Cardiac muscle cell (in vitro differentiated cells and primary cell): ENCODE measurements around the gene RNF169. TPM values are rescaled to one million over a fixed set of nuclear protein-coding genes. Genes with fewer than 3 reads are reported as not detected.

ENCODE experiments used
- DNase-seq, 2 donors: peaks; one replicate each; pipeline versions ENCODE4 v3.0.0 to v3.0.0-alpha.2; 2010 to 2017; ENCODE audit warnings: low read depth in 1 of 2, low spot score in 1 of 2
- H3K27ac ChIP-seq: fragments of 200-600 bp; sonication (generic); 2 replicates; pipeline ENCODE4 v1.5.1; 2016
- H3K27me3 ChIP-seq: fragments of 200-600 bp; sonication (generic); 2 replicates; pipeline ENCODE4 v1.6.0; 2016; ENCODE audit warnings: control low read depth
- H3K36me3 ChIP-seq: fragments of 200-600 bp; sonication (generic); 2 replicates; pipeline ENCODE4 v1.5.1; 2016; ENCODE audit warnings: control low read depth
- H3K4me1 ChIP-seq: fragments of 200-600 bp; sonication (generic); 2 replicates; pipeline ENCODE4 v1.8.1; 2017; ENCODE audit warnings: low read depth, mild to moderate bottlenecking, mixed run types
- H3K4me3 ChIP-seq: fragments of 200-600 bp; sonication (generic); 2 replicates; pipeline ENCODE4 v1.5.1; 2016; ENCODE audit warnings: mild to moderate bottlenecking
- H3K9me3 ChIP-seq: fragments of 200-600 bp; sonication (generic); 2 replicates; pipeline ENCODE4 v1.5.1; 2017; ENCODE audit warnings: low read depth, mild to moderate bottlenecking, control low read depth
- polyA plus RNA-seq: library from polyadenylated mRNA; unstranded; fragments of >200 nt; fragmentation: Nextera tagmentation; extraction: Ambion mirVana; gene quantifications from 2 replicates; pipeline ENCODE4 v1.2.1, GENCODE V29; 2016
- total RNA-seq: library from RNA; depleted of rRNA; stranded (reverse); fragments of >200 nt; gene quantifications from 2 replicates; pipeline ENCODE4 v1.2.3, GENCODE V29; 2016
- TF ChIP-seq, protein P1 (sequence below): IDR thresholded peaks from 2 replicates; pipeline ENCODE4 v1.5.1; 2012; ENCODE audit warnings: low read depth, mild to moderate bottlenecking, low read length

RNF169 gene
- total RNA-seq (10.0 and 15.3 TPM in 2 replicates), polyA plus RNA-seq (3.3 and 4.0 TPM in 2 replicates)

GRCh38 chr11:74748211-74749126 lies at the start of gene RNF169:
Gene RNF169, plus strand, starts transcription at chr11:74748849. Its CDS starts 32 bp downstream, at chr11:74748881.
- Histone ChIP-seq H3K36me3 (no peaks in the 10 kb centered on the region), H3K4me3 (peak within 1 kb of the TSS; percentile 73), H3K27ac (peak within 1 kb of the TSS; percentile 98), H3K9me3 (no peaks in the 10 kb centered on the region), H3K4me1 (peaks cover 7% of the 10 kb centered on the region), H3K27me3 (no peaks in the 10 kb centered on the region)
- TF ChIP-seq, protein P1, sequence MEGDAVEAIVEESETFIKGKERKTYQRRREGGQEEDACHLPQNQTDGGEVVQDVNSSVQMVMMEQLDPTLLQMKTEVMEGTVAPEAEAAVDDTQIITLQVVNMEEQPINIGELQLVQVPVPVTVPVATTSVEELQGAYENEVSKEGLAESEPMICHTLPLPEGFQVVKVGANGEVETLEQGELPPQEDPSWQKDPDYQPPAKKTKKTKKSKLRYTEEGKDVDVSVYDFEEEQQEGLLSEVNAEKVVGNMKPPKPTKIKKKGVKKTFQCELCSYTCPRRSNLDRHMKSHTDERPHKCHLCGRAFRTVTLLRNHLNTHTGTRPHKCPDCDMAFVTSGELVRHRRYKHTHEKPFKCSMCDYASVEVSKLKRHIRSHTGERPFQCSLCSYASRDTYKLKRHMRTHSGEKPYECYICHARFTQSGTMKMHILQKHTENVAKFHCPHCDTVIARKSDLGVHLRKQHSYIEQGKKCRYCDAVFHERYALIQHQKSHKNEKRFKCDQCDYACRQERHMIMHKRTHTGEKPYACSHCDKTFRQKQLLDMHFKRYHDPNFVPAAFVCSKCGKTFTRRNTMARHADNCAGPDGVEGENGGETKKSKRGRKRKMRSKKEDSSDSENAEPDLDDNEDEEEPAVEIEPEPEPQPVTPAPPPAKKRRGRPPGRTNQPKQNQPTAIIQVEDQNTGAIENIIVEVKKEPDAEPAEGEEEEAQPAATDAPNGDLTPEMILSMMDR: no peak
- peak; percentile 97 to 98 for DNase-seq

DNA sequence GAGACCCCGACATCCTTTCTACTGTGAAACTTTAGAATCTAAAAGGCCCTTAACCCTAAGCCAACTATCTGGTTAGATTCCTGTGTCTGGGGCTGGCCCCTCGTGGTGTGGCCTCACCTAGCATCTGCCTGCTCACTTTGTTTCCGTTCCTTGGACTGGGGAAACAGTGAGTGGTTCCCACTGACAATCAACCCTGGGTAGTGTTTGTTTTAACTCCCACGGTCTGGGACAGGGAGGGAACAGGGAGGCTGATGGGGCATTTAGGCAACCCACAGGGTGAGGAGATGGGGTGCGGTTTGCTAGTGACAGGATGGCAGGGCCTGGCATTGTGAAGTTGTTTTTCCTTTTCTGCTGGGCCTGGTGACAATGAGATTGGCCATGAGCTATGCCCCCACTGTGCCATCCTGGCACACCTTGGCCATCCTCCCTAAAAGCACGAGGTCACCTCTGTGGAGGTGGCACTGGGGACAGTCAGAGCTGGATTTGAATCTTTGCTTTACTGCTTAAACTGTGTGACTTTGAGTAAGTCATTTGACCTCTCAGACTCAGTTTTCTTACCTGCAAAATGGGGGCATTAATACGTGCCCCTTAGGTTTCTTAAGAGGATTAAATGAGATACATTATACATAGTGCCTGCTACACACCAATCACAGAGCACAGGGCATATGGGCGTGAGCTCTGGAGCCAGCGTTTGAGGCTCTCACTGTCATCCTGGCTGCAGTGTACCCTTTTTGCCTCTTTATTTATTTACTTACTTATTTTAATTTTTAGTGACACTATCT lies 48.8 kb upstream of the RNF169 start:
- TF ChIP-seq, protein P1: no peak
- no peak for DNase-seq
- H3K4me1 ChIP-seq: peaks cover 5% of the 10 kb centered on the region
- no peaks in the 10 kb centered on the region for H3K9me3 ChIP-seq
- H3K36me3 ChIP-seq: no peaks in the 10 kb centered on the region
- no peaks in the 10 kb centered on the region for H3K27me3 ChIP-seq
- H3K4me3 ChIP-seq: no peak overlapping the region
- H3K27ac ChIP-seq: no peak overlapping the region

DNA sequence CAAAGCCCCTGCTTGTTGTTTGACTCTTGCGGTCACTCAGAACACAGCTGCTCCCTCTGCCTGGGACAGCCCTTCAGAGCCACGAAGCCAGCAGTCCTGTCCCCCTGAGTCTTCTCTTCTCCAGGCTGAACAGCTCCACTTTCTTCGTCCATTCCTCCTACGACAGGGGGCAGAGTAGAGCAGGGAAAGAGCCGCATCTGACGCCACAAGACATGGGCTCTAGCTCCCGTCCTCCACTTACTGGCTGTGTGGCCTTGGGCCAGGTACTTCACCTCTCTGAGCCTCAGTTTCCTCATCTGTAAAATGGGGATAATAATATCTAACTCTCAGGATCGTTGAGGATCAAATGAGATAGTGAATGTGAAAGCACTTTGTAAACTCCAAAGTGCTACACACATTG lies 47.3 kb upstream of the RNF169 start:
- no peak overlapping the region for H3K27ac ChIP-seq
- TF ChIP-seq, protein P1: peak; percentile 29
- H3K36me3 ChIP-seq: no peaks in the 10 kb centered on the region
- H3K9me3 ChIP-seq: no peaks in the 10 kb centered on the region
- DNase-seq: no peak
- H3K27me3 ChIP-seq: no peaks in the 10 kb centered on the region
- H3K4me1 ChIP-seq: peaks cover 5% of the 10 kb centered on the region
- no peak overlapping the region for H3K4me3 ChIP-seq

DNA sequence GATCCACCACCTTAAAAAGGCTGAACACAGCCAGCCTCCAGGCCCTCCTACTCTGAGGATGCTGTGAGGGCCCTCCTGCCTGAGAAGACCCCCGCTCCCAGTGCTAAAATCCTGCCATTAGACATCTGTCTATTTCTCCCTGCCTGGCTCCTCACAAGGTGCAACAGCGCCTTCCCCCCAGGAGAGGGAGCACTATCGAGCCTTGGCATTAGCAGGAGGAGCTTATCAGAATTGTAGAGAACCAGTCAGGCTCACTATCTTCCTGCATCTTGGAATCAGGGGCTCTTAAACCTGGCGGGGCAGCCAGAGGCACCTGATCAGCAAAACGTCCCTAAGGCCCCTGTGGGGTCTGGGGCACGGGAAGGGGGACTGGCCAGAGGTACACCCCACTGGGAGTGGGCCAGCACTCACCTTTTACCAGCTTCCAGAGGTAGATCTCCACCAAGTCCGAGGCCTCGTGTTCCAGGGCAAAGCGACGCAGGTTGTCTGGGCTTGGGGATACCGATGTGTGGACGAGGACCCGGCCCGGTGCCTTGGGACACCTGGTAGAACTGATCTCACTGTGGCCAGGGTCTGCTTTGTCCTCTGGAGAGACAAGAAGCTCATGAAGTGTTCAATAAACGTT lies 46.2 kb upstream of the RNF169 start:
- Histone ChIP-seq H3K4me1 (no peaks in the 10 kb centered on the region), H3K27ac (no peak overlapping the region), H3K36me3 (no peaks in the 10 kb centered on the region), H3K9me3 (no peaks in the 10 kb centered on the region), H3K4me3 (no peak overlapping the region), H3K27me3 (no peaks in the 10 kb centered on the region)
- peak; percentile 69 to 79 for DNase-seq
- TF ChIP-seq, protein P1: peak; percentile 99

- Histone ChIP-seq H3K4me3 (no peak overlapping the region), H3K4me1 (no peaks in the 10 kb centered on the region), H3K9me3 (no peaks in the 10 kb centered on the region), H3K27ac (no peak overlapping the region), H3K36me3 (no peaks in the 10 kb centered on the region), H3K27me3 (no peaks in the 10 kb centered on the region)
- DNase-seq: no peak
- TF ChIP-seq, protein P1: no peak
Measured at GRCh38 chr11:74703211-74703610, 45.4 kb upstream of the RNF169 start.
